HPDE6-E6E7 (cell line): ENCODE measurements around the gene DDX19B.
A peak's percentile ranks its signal among the peaks of the same experiment; 100 is the strongest.
"Not testable (repeated sequence)": the region's sequence is repeated elsewhere in the genome, so short reads cannot be mapped to it uniquely, and the experiment has no call there.

Experiments
- DNase-seq: peaks from one replicate; pipeline ENCODE4 v3.0.0; 2011; ENCODE audit warnings: missing footprints; ENCODE audit errors: extremely low spot score

The DDX19B gene

DNA sequence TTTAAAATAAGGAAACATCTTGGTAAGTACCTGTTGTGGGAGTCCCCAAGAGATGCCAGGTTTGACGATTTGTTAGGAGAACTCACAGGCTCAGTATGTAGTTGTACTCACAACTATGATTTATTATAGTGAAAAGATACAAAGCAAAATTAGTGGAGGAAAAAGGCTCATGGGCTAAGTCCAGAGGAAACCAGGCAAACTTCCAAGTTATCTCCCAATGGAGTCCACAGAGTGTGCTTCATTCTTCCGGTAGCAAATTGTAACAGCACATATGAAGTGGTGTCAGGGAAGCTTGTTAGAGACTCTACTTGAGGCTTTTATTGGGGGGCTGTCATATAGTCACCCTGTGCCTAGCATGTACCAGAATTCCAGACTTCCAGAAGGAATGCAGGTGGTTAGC lies 50.0 kb downstream of the DDX19B start:
- no peak for DNase-seq

DNA sequence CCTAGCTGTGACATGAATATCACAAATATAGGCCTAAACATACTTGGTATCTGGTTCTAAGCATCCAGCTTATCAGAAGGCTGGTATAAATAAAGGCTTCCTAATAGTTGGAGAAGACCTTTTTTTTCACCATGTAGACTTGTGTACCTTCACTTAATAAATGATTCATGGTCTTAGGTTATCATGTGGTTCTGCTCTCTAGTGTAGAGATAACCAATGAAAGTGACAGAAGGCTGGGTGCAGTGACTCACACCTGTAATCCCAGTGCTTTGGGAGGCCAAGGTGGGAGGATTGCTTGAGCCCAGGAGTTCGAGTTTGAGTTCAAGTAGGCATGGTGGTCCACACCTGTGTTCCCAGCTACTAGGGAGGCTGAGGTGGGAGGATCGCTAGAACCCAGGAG lies 50.8 kb downstream of the DDX19B start:
- no peak for DNase-seq

DNA sequence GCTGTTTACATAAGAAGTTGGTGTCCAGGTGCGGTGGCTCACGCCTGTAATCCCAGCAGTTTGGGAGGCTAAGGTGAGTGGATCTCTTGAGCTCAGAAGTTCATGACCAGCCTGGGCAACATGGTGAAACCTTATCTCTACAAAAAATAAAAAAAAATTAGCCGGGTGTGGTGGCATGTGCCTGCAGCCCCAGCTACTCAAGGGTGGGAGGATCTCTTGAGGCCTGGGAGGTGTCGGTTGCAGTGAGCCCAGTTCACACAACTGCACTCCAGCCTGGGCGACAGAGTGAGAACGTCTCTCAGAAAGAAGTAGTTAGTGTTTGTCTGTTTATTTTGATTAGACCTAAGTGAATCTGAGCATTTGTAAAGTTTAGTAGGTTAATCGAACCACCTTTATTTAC lies 60.6 kb downstream of the DDX19B start:
- no peak for DNase-seq

DNA sequence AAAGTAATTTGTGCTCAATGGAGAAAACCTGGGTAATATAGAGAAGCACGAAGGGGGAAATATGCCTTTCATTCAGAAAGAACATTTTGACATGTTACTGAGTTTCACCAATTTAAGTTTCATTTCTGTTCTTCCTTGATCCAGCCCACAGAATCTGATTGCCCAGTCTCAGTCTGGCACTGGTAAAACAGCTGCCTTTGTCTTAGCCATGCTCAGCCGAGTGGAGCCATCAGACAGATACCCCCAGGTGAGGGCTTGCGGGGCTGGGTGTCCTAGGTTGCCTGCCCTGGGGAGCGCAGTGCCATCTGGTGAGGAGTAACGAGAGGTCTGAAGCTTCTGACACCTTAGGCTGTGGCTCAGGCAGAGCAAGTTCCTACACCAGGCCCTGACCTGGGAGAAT lies 65.4 kb downstream of the DDX19B start:
- no peak for DNase-seq

DNA sequence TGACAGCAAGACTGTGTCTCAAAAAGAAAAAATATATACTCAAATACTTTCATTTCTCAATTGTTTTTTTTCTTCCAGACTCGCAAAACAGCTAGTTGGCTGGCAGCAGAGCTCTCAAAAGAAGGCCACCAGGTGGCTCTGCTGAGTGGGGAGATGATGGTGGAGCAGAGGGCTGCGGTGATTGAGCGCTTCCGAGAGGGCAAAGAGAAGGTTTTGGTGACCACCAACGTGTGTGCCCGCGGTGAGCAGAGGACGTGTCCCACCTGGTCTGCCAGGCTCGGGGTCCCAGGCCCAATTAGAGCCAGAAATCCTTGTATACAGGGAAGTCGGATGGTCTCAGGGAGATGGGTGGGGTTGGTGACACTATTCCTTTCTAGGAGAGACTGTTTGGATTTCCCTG lies 71.2 kb downstream of the DDX19B start:
- DNase-seq: not testable (repeated sequence)

- DNase-seq: no peak
Observed at GRCh38 chr16:70370924-70371323, 71.9 kb downstream of the DDX19B start.

DNA sequence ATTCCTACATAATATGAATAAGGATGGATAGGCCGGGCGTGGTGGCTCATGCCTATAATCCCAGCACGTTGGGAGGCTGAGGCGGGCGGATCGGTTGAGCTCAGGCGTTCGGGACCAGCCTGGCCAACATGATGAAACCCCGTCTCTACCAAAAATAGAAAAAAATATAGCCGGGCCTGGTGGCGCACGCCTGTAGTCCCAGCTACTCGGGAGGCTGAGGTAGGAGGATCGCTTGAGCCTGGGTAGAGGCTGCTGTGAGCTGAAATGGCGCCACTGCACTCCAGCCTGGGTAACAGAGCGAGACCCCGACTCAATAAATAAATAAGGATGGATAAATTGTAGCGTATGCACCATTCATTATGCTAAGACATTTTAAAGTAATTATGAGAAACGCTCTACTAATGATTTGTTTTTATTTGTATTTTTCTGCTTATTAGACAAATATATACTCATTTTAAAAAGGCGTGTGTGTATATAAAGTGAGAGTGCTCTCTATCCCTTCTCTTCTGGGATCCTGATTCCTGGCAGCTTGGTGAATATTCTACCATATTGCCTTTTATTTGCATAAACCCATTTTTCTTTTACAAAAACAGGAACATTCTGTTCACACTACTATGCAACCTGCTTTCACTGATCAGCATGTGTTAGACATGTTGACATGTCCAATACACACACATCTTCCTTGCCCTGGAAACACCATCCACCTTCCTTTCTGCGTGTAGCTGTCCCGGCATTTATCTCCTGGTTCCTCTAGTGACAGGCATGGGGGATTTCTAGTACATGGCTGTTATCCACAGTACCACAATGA lies 74.1 kb downstream of the DDX19B start:
- DNase-seq: no peak

DNA sequence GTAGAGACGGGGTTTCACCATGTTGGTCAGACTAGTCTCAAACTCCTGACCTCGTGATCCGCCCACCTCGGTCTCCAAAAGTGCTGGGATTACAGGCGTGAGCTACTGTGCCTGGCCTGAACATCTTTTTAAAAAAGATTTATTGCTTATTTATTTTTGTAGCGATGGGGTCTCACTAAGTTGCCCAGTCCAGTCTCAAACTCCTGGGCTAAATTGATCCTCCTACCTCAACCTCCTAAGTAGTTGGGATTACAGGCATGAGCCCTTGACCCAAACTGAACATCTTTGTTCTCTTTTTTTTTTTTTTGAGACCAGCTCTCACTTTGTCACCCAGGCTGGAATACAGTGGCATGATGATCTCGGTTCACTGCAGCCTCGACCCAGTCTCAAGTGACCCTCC lies 75.2 kb downstream of the DDX19B start:
- no peak for DNase-seq

GRCh38 chr16:70375636-70376611 lies 76.9 kb downstream of the DDX19B start:
- DNase-seq: no peak

GRCh38 chr16:70377782-70378181 lies 78.8 kb downstream of the DDX19B start:
- DNase-seq: no peak

DNA sequence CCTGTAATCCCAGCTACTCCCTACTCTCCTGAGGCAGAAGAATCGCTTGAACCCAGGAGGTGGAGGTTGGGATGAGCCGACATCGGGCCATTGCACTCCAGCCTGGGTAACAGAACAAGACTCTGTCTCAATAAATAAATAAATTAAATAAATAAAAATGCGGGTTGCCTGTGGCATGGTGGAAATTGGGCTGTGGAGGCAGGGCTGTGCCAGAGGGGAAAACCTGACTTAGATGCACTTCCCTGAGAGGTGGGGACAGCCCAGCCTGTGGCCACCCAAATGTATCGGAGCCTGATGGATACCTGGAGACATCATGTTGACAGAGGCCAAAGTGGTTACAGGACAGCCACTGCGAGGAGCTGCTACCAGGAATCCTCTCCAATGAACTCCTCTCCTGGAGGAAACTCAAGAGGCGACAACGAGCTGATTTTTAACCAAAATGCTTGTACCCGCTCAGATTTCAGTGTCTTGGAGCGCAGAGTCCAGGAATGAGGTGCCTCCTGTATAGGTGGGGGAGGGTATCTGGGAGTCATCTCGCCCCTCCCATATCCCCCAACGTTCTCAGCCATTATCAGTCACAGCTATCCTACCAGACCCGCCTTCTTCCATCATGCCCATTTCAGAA lies 80.0 kb downstream of the DDX19B start:
- DNase-seq: no peak

- peak; percentile 58 for DNase-seq
Observed at GRCh38 chr16:70380248-70380918, 81.4 kb downstream of the DDX19B start.

GRCh38 chr16:70380919-70381603 lies 82.1 kb downstream of the DDX19B start:
- peak; percentile 99 for DNase-seq

DNA sequence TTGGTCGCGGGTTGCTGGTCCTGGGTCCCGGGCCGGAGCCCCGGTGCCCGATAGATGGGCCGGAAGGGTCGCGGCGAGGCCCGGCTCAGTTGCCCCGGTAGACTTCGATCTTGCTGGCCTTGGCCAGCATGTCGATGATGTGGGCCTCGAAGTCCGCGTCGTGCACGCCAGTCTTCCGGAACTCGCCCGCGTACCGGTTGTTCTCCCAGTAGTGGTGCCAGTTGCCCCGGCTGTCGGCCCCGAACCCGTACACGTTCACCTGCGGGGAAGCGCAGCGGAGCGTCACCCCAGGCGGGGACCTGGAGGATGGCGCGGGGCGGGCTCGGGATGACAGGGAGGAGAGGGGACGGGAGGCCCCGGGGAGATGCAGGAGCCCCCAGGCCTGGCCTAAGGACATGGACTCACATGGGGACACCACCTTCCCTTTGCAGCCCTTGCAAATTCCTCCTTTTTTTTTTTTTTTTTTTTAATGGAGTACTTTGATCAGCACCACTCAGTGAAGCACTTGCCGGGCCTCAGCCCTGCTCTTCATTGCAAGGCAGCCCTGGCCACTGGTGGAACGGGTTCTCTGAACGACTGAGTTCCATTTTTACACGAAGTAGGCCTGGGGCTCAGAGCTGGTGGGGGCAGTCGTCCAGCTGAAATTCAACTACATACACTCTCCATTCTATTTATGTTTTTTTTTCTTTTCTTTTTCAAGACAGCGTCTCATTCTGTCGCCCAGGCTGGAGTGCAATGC lies 82.8 kb downstream of the DDX19B start:
- DNase-seq: no peak

- DNase-seq: no peak
Observed at GRCh38 chr16:70383421-70383960, 84.5 kb downstream of the DDX19B start.
